Left lung (tissue), 10 donors: ENCODE results near the gene EPHB2. TPM values are rescaled to one million over a fixed set of nuclear protein-coding genes. Genes with fewer than 3 reads are reported as not detected.
A peak's percentile ranks its signal among the peaks of the same experiment; 100 is the strongest.

ENCODE experiments used
- ATAC-seq: fragments of 200-7000 bp; cut with Tn5 transposase; one replicate; pipeline ENCODE4 v1.9.1; 2020; ENCODE audit warnings: moderate library complexity
- DNase-seq, 4 donors: peaks; one replicate each; pipeline ENCODE4 v3.0.0-alpha.2; 2013 to 2020
- H3K27ac ChIP-seq, 2 donors: fragments of 200-600 bp; sonication (generic) in 1 of 2; one replicate each; pipeline versions ENCODE4 v1.5.0 to v1.8.0; 2020 to 2021
- H3K27me3 ChIP-seq, 2 donors: fragments of 200-600 bp; sonication (generic) in 1 of 2; one replicate each; pipeline versions ENCODE4 v1.5.0 to v1.8.0; 2020 to 2021
- H3K36me3 ChIP-seq, 2 donors: fragments of 200-600 bp; sonication (generic) in 1 of 2; one replicate each; pipeline versions ENCODE4 v1.5.0 to v1.8.0; 2020 to 2021
- H3K4me1 ChIP-seq, 2 donors: fragments of 200-600 bp; one replicate each; pipeline ENCODE4 v1.8.0; 2021
- H3K4me3 ChIP-seq, 2 donors: fragments of 200-600 bp; sonication (generic) in 1 of 2; one replicate each; pipeline versions ENCODE4 v1.5.0 to v1.8.0; 2020 to 2021; ENCODE audit warnings: mild to moderate bottlenecking in 1 of 2
- H3K9me3 ChIP-seq, 2 donors: fragments of 200-600 bp; sonication (generic) in 1 of 2; one replicate each; pipeline versions ENCODE4 v1.5.0 to v1.8.0; 2020 to 2021
- intact Hi-C, 2 donors: fragments of 100-400 bp; cut with DNase I; formaldehyde crosslinking; loops; one replicate each; pipeline versions ENCODE4 v1.11.2 to v1.14.2; 2022
- microRNA-seq, 2 donors: library from miRNA; unstranded; fragments of <30 nt; microRNA quantifications; one replicate each; pipeline ENCODE4, GENCODE V29; 2019
- polyA plus RNA-seq, 6 donors: library from polyadenylated mRNA; unstranded; fragments of 120-200 nt; gene quantifications; one replicate each; pipeline ENCODE4 v1.2.1, GENCODE V29; 2013; ENCODE audit not compliant: insufficient read length in 6 of 6
- total RNA-seq, 2 donors: library from RNA; stranded (reverse); fragmentation: NEBNext Ultra II Directional; extraction: Animal tissue kit (Norgen Biotek cat#: 25700); gene quantifications; one replicate each; pipeline ENCODE4 v1.2.1, GENCODE V29; 2021
- TF ChIP-seq, protein P1 (sequence below), 2 donors: fragments of 200-600 bp; sonication (generic) in 1 of 2; IDR thresholded peaks; one replicate each; pipeline versions ENCODE4 v1.5.0 to v1.8.0; 2021; ENCODE audit warnings: antibody characterized with exemption in 2 of 2
- donor health status: DM: no; HTN: yes; CAD: no.
- donor health status: DM: no; HTN: no; CAD: no.

The EPHB2 gene
- total and polyA plus RNA-seq, 8 donors = 11.3 to 21.0 (median 17.2) TPM

DNA sequence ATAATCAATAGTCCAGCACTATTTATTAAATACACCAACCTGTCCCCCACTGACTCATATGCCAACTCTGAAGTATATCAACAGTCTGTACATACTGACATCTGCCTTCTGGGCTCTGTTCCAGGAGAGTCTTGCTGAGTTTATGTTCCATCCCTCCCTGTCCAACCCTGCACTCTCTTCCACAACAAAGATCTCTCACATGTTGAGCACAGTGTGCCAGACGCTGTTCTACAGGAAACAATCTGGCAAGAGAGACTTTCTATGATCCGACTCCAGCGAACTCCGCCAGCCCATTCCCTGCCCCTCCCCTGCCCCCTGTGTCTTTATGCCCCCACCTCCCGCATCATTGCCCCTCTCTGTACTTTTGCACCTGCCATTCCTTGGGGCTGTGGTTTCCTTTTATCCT lies 258.7 kb downstream of the EPHB2 start:
- Histone ChIP-seq H3K27ac (no peak overlapping the region), H3K4me3 (no peak overlapping the region), H3K27me3 (peaks cover 8 to 75% of the 10 kb centered on the region in 2 donors), H3K4me1 (no peaks in the 10 kb centered on the region), H3K36me3 (no peaks in the 10 kb centered on the region), H3K9me3 (peaks cover 0 to 6% of the 10 kb centered on the region in 2 donors)
- TF ChIP-seq, protein P1, sequence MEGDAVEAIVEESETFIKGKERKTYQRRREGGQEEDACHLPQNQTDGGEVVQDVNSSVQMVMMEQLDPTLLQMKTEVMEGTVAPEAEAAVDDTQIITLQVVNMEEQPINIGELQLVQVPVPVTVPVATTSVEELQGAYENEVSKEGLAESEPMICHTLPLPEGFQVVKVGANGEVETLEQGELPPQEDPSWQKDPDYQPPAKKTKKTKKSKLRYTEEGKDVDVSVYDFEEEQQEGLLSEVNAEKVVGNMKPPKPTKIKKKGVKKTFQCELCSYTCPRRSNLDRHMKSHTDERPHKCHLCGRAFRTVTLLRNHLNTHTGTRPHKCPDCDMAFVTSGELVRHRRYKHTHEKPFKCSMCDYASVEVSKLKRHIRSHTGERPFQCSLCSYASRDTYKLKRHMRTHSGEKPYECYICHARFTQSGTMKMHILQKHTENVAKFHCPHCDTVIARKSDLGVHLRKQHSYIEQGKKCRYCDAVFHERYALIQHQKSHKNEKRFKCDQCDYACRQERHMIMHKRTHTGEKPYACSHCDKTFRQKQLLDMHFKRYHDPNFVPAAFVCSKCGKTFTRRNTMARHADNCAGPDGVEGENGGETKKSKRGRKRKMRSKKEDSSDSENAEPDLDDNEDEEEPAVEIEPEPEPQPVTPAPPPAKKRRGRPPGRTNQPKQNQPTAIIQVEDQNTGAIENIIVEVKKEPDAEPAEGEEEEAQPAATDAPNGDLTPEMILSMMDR (IDR thresholded peaks at IDR 0.05) = no peak
- DNase-seq (peak in 2 of 4 donors; percentile 42 to 77), ATAC-seq (peak; percentile 14)
- intact Hi-C loops = no loop called here

GRCh38 chr1:22970096-22970495 lies 259.5 kb downstream of the EPHB2 start:
- Histone ChIP-seq H3K27me3 (peaks cover 8 to 76% of the 10 kb centered on the region in 2 donors), H3K36me3 (no peaks in the 10 kb centered on the region), H3K27ac (no peak overlapping the region), H3K9me3 (peaks cover 0 to 6% of the 10 kb centered on the region in 2 donors), H3K4me3 (no peak overlapping the region), H3K4me1 (no peaks in the 10 kb centered on the region)
- TF ChIP-seq, protein P1 (IDR thresholded peaks at IDR 0.05) = no peak
- intact Hi-C loops = loop anchor here in 1 of 2 donors (10.0 kb wide), 2 partner anchors 215 to 305 kb away; no protein-coding TSS in a partner anchor
- no peak for ATAC-seq
- DNase-seq = no peak

Small RNA genes lying within 50 kb of the gene (microRNA-seq; reads per million reads assigned to microRNA genes)
- gene MIR4253 = 0 reads per million in 2 donors
- 0 to 0.14 reads per million in 2 donors for gene MIR4684

Other genes with a start within 250 kb of the EPHB2 start
- not detected for gene EPHA8, start 147.3 kb upstream of the EPHB2 start, total RNA-seq
- under 1 TPM in 3 of 6 donors, not detected in 3; 0.07 to 0.21 (median 0.18) TPM for gene EPHA8, start 147.3 kb upstream of the EPHB2 start, polyA plus RNA-seq
- gene C1QA, start 74.2 kb upstream of the EPHB2 start, total RNA-seq = 100 to 1,000 TPM; 395 to 476 TPM
- gene C1QA, start 74.2 kb upstream of the EPHB2 start, polyA plus RNA-seq = 10 to 100 TPM; 15.3 to 25.3 (median 22.1) TPM
- 100 to 1,000 TPM; 378 to 577 TPM for gene C1QC, start 67.2 kb upstream of the EPHB2 start, total RNA-seq
- gene C1QC, start 67.2 kb upstream of the EPHB2 start, polyA plus RNA-seq = 10 to 100 TPM; 21.3 to 28.5 (median 25.5) TPM
- gene C1QB, start 57.6 kb upstream of the EPHB2 start, total RNA-seq = 100 to 1,000 TPM; 611 to 648 TPM
- gene C1QB, start 57.6 kb upstream of the EPHB2 start, polyA plus RNA-seq = 10 to 100 TPM; 12.3 to 18.4 (median 16.9) TPM